DND-41 (cell line): Measurements from ENCODE around the gene AFF3.

Source experiments
- EZH2 ChIP-seq: IDR thresholded peaks from 3 replicates; pipeline ENCODE4 v1.6.1; 2012; ENCODE audit warnings: borderline replicate concordance, low read depth, mild to moderate bottlenecking, moderate library complexity, low read length, inconsistent platforms; ENCODE audit not compliant: severe bottlenecking
- TF ChIP-seq, protein P1 (sequence below): IDR thresholded peaks from 2 replicates; pipeline ENCODE4 v1.5.1; 2012; ENCODE audit warnings: borderline replicate concordance, low read length, moderate library complexity, mild to moderate bottlenecking; ENCODE audit not compliant: poor library complexity, severe bottlenecking; ENCODE audit errors: extremely low read depth

DNA sequence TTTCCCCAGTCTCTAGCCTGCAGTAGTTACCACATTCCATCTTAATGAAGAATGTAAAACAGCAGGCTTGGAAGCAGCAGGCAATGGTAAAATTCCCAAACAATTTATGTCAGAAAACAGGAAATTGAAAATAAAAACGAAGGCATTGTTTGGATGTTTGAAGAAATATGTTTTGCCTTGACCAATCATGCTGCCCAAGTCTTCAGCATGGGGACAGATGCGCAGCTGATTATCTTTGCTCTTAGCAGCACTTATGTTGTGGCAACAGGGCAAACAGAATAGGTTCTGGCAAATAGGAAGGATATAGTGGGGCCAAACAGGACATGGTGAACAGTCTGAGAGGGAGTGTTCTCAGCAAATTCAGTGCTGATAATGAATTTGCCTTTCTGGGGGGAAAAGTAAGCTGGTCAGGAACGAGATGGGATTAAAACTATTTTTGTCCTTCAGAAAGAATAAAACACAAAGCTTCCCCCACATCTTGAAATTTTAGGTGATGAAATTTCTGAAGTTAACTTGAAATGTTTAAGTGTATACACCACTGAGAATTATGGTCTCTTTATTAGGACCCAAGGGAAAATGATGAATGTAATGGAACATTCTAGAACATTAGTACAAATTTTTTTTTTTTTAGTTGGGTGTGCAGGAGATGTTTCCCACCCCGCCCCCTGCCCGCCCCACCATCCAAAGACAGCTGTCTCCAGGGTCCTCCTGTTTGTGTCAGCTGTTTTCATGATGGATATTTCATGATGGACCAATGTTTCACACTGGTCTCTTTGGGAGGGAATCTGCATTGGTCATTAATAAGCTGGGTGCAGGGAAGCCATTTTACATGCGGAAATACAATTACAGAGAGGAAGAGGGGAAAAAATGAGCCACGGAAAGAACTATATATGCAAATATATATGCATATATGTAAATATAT lies 413.0 kb downstream of the AFF3 start:
- TF ChIP-seq, protein P1, sequence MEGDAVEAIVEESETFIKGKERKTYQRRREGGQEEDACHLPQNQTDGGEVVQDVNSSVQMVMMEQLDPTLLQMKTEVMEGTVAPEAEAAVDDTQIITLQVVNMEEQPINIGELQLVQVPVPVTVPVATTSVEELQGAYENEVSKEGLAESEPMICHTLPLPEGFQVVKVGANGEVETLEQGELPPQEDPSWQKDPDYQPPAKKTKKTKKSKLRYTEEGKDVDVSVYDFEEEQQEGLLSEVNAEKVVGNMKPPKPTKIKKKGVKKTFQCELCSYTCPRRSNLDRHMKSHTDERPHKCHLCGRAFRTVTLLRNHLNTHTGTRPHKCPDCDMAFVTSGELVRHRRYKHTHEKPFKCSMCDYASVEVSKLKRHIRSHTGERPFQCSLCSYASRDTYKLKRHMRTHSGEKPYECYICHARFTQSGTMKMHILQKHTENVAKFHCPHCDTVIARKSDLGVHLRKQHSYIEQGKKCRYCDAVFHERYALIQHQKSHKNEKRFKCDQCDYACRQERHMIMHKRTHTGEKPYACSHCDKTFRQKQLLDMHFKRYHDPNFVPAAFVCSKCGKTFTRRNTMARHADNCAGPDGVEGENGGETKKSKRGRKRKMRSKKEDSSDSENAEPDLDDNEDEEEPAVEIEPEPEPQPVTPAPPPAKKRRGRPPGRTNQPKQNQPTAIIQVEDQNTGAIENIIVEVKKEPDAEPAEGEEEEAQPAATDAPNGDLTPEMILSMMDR: no peak
- TF ChIP-seq EZH2: no peak
